OCI-M2 (cell line): ENCODE results near the gene CTAGE1.

Source experiments
- DNase-seq: peaks from one replicate; lab custom pipeline; 2025; ENCODE audit not compliant: unreplicated experiment; lab: John Stamatoyannopoulos, UW

CTAGE1 gene

GRCh38 chr18:22439447-22439846, 21.7 kb upstream of the CTAGE1 start:
- DNase-seq: no peak

DNA sequence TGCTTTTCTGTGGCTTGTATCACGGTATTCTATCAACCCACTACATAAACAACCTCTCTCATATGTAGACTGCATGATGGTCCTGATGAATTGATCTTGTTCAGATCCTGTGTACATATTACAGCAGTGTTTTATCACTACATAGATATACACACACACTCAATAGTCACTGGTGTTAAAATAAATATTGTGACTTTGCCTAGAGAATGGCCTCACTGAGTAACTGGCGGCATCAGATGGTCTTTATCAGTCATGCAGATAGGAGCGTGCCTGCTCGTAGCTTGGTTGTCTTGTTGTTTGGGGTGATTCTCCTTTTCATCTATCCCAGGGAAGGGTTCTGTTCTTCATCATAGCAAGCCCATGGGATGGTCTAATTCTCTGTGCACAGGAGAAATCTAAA, 18.4 kb upstream of the CTAGE1 start:
- no peak for DNase-seq

- no peak for DNase-seq
Observed at GRCh38 chr18:22434973-22435608, 17.4 kb upstream of the CTAGE1 start.

GRCh38 chr18:22433956-22434355, 16.2 kb upstream of the CTAGE1 start:
- no peak for DNase-seq

GRCh38 chr18:22432657-22433137, 15.0 kb upstream of the CTAGE1 start:
- no peak for DNase-seq

GRCh38 chr18:22429564-22429963, 11.8 kb upstream of the CTAGE1 start:
- DNase-seq: no peak

GRCh38 chr18:22428672-22429071, 11.0 kb upstream of the CTAGE1 start:
- DNase-seq: no peak

DNA sequence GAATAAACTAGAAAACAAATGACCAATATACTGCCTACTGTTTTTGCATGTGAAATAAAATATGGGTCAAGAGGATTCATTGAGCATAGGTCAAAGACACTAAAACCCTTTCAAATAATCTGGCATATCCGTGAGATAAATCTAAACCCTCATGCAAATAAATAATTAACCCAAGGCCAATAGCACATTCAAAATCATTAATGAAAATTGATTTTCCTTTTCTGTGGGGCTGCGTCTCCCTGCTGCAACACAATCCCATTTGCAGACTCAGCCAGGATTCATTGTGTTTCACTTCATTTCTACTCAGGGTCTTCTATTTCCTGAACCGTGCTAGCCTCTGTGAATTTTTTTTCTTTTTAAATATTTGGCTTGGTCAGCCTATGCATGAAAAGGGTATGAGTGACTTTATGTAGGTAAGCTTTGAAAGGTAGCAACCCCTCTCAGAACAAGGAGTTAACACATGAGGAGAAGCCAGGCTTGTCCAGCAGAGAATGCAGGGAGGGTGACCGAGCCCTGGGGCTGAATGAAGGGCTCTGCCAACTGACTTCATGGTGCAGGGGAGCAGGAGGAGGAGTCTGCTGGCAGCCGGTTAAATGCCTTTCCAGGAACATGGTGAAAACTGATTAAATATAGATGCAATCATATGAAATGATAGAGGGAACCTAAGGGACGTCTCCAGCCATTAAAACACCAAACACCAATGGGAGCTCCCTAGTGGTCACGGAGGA, 10.3 kb upstream of the CTAGE1 start:
- no peak for DNase-seq

DNA sequence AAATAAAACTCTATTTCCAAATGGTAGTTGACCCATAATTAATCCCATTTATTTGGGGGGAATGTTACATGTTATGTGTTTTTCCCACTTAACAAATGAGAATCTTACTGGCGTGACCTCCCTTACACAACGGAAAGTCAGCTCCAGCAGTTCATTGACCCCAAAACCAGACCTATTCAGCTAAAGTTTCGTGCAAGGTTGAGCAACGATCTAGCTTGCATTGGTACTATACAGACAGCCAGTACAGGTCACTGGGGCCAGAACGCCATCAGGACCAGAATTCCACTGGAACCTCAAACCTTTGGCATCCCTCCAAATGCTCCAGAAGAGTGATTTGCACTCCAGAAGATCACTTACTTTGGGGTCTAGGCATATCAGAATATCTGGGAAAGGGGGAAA, 6.8 kb upstream of the CTAGE1 start:
- no peak for DNase-seq

DNA sequence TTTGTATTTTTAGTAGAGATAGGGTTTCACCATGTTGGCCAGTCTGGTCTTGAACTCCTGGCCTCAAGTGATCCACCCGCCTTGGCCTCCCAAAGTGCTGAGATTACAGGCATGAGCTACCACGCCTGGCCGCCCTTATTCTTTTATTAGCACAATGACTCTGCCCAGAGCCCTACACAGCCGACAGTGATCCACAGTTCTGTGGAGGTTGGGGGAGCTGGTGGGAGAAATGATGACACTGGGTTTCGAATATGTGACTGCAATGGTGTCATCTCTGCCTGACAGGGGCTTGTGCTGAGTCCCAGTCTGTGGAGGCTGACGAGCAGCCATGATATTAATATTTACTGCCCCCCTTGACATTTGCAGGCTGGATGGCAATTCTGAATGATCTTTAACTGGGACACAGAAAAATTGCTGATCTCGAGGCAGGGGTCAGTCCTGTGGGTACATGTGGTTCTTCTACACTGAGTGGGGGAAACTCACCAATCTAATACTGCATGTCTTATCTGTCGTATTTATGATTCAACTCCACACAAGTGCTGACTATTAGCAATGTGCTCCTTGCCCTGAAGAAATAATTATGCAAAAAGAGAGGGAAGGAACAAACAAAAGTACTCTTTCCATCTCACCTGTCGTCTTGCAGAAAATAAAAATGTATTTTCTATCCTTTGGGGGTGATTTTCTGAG, 6.3 kb upstream of the CTAGE1 start:
- no peak for DNase-seq

- no peak for DNase-seq
Observed at GRCh38 chr18:22422909-22423548, 5.3 kb upstream of the CTAGE1 start.

DNA sequence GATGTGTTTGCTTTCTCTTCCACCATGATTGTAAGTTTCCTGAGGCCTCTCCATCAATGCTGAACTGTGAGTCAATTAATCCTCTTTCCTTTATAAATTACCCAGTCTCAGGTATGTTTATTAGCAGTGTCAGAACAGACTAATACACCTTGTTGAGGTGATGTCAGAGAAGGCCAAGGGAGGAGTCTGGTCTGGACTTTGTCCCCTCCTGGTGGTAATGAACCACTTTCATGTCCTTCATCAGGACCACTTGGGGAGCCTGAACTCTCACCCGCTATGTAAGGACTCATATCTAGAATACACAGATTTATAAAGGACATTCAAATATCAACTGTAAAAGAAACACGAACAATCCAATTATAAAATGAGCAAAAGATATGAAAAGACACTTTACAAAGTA, 2.9 kb upstream of the CTAGE1 start:
- no peak for DNase-seq

DNA sequence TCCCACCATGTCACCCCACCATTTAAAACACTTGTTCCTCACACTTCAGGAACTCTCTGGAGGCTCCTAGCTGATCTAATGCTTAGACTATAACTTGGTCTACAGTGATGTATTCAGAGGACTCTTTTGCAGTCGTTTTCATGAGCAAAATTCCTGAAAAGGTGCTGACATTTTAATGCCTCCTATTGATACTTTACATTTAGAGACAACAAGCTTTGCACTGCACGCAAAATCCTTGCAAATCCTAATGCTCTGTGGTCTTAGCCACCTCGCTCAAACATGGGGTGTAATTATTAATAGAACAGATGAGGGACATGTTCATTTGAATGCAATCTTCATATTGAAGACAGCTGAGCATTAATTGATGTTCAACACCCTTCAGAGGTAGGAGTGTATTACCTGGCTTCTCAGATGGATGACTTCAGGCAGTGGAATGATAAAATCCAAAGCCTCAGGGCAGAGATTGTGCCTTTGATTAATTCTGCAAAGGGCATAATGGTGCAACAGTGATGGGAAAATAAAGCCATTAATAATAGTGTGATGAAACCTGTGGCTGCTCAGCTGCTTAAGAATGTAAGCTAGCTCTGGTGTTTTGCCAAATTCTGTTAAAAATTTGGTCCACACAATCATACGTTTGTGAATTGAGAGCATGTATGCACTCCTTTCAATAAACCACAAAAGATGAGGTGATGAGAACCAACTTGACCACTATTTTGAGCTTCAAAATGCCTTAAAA, 5.4 kb downstream of the CTAGE1 start:
- DNase-seq: no peak

- no peak for DNase-seq
Observed at GRCh38 chr18:22411446-22411845, 6.3 kb downstream of the CTAGE1 start.

GRCh38 chr18:22410126-22410525, 7.6 kb downstream of the CTAGE1 start:
- no peak for DNase-seq

GRCh38 chr18:22409445-22409844, 8.3 kb downstream of the CTAGE1 start:
- no peak for DNase-seq

GRCh38 chr18:22408059-22408458, 9.7 kb downstream of the CTAGE1 start:
- DNase-seq: no peak

GRCh38 chr18:22405142-22405541, 12.6 kb downstream of the CTAGE1 start:
- DNase-seq: no peak

DNA sequence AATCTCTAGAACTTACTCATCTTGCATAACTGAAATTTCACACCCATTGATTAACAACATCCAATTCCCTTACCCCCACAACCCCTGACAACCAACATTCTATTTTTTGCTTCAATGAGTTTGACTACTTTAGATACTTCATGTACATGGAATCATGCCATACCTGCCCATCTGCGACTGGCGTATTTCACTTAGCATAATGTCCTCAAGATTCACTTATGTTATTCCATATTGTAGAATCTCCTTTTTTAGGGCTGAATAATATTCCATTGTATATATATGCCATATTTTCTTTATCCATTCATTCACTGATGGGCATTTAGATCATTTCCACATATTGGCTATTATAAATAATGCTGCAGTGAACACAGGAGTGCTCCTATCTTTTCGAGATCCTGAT, 13.8 kb downstream of the CTAGE1 start:
- no peak for DNase-seq

GRCh38 chr18:22399949-22400348, 17.8 kb downstream of the CTAGE1 start:
- DNase-seq: no peak

- no peak for DNase-seq
Observed at GRCh38 chr18:22398464-22398863, 19.3 kb downstream of the CTAGE1 start.
